ENCODE data around the gene RAB5A. TPM values are rescaled to one million over a fixed set of nuclear protein-coding genes. Genes with fewer than 3 reads are reported as not detected.

RAB5A gene
- total RNA-seq, 2 donors from 2014 or later, result 74.2 to 74.9 TPM

DNA sequence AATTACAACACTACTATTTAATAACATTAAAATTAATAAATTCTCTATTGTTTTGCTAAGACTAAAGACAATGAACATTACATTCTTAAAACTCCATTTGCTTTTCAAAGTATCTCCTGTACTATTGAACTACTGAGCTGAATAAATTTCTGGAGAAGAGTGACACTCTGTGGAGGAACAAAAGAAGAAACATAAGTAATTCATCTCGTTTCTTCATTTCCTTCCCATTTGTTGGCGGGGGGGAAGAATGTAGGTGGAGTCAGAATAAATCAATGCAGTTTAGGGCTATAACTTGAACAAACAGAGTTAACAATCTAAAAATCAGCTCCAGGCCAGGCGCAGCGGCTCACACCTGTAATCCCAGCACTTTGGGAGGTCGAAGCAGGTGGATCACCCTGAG is 45.6 kb upstream of the RAB5A start:
- TF ChIP-seq, protein P1, sequence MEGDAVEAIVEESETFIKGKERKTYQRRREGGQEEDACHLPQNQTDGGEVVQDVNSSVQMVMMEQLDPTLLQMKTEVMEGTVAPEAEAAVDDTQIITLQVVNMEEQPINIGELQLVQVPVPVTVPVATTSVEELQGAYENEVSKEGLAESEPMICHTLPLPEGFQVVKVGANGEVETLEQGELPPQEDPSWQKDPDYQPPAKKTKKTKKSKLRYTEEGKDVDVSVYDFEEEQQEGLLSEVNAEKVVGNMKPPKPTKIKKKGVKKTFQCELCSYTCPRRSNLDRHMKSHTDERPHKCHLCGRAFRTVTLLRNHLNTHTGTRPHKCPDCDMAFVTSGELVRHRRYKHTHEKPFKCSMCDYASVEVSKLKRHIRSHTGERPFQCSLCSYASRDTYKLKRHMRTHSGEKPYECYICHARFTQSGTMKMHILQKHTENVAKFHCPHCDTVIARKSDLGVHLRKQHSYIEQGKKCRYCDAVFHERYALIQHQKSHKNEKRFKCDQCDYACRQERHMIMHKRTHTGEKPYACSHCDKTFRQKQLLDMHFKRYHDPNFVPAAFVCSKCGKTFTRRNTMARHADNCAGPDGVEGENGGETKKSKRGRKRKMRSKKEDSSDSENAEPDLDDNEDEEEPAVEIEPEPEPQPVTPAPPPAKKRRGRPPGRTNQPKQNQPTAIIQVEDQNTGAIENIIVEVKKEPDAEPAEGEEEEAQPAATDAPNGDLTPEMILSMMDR (conservative IDR thresholded peaks at IDR 0.05), result no peak
- Histone ChIP-seq H3K9ac (ENCODE audit: extremely low read depth, low read length, poor library complexity, severe bottlenecking) (no peak overlapping the region), H3K36me3 (ENCODE audit: control insufficient read depth, insufficient read depth, low read length) (no peaks in the 10 kb centered on the region), H3K9me3 (ENCODE audit: control insufficient read depth, low read length) (no peaks in the 10 kb centered on the region), H3K4me1 (ENCODE audit: control insufficient read depth, insufficient read depth, low read length) (no peaks in the 10 kb centered on the region), H3K27me3 (ENCODE audit: control insufficient read depth, insufficient read depth, low read length, poor library complexity, severe bottlenecking) (no peaks in the 10 kb centered on the region), H3K4me3 (ENCODE audit: low read length) (no peak overlapping the region), H3K27ac (ENCODE audit: low read depth, low read length) (no peak overlapping the region)
- Mint-ChIP-seq H3K27me3 (ENCODE audit: insufficient read depth) (no peaks in the 10 kb centered on the region), H3K4me3 (no peak overlapping the region), H3K9me3 (no peaks in the 10 kb centered on the region), H3K27ac (no peak overlapping the region), H3K36me3 (ENCODE audit: low read depth) (no peaks in the 10 kb centered on the region), H3K4me1 (no peaks in the 10 kb centered on the region)
- WGBS, 2 experiments (ENCODE audit: insufficient coverage in 1 of 2, insufficient read length in 1 of 2), result 60 to 95% methylated on average over 1 to 5 of the region's 5 CpGs
- no peak for DNase-seq

DNA sequence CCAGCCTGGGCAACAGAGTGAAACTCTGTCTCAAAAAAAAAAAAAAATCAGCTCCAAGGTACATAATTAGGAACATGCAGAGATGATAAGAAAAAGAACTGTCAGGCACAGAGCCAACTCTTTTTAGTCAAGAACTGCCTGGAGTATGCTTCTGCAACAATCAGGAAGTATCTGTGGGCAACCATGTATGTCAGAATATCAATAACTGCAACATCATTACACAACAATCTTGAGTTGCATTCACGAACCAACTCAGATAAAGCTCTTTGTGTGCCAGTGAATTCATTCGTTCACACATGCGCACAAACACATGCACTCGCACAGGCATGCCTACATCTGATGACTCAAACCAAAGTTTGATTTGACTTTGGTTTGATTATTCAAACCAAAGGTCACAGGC is 45.0 kb upstream of the RAB5A start:
- no peaks in the 10 kb centered on the region for H3K27me3 ChIP-seq (ENCODE audit: control insufficient read depth, insufficient read depth, low read length, poor library complexity, severe bottlenecking)
- no peaks in the 10 kb centered on the region for H3K4me1 ChIP-seq (ENCODE audit: control insufficient read depth, insufficient read depth, low read length)
- H3K4me3 ChIP-seq (ENCODE audit: low read length), result no peak overlapping the region
- TF ChIP-seq, protein P1 (conservative IDR thresholded peaks at IDR 0.05), result no peak
- no peaks in the 10 kb centered on the region for H3K4me1 Mint-ChIP-seq
- DNase-seq, result no peak
- H3K36me3 ChIP-seq (ENCODE audit: control insufficient read depth, insufficient read depth, low read length), result no peaks in the 10 kb centered on the region
- no peak overlapping the region for H3K4me3 Mint-ChIP-seq
- no peaks in the 10 kb centered on the region for H3K9me3 Mint-ChIP-seq
- peaks cover 5% of the 10 kb centered on the region for H3K9me3 ChIP-seq (ENCODE audit: control insufficient read depth, low read length)
- no peaks in the 10 kb centered on the region for H3K27me3 Mint-ChIP-seq (ENCODE audit: insufficient read depth)
- 92 to 96% methylated on average over 4 of the region's 4 CpGs for WGBS, 2 experiments (ENCODE audit: insufficient coverage in 1 of 2, insufficient read length in 1 of 2)
- H3K36me3 Mint-ChIP-seq (ENCODE audit: low read depth), result no peaks in the 10 kb centered on the region
- H3K27ac Mint-ChIP-seq, result no peak overlapping the region
- H3K9ac ChIP-seq (ENCODE audit: extremely low read depth, low read length, poor library complexity, severe bottlenecking), result no peak overlapping the region
- no peak overlapping the region for H3K27ac ChIP-seq (ENCODE audit: low read depth, low read length)

GRCh38 chr3:19903649-19904048 is 43.2 kb upstream of the RAB5A start:
- TF ChIP-seq, protein P1 (conservative IDR thresholded peaks at IDR 0.05), result no peak
- Histone ChIP-seq H3K27me3 (ENCODE audit: control insufficient read depth, insufficient read depth, low read length, poor library complexity, severe bottlenecking) (no peaks in the 10 kb centered on the region), H3K4me1 (ENCODE audit: control insufficient read depth, insufficient read depth, low read length) (no peaks in the 10 kb centered on the region), H3K9ac (ENCODE audit: extremely low read depth, low read length, poor library complexity, severe bottlenecking) (no peak overlapping the region), H3K27ac (ENCODE audit: low read depth, low read length) (no peak overlapping the region), H3K4me3 (ENCODE audit: low read length) (no peak overlapping the region), H3K36me3 (ENCODE audit: control insufficient read depth, insufficient read depth, low read length) (no peaks in the 10 kb centered on the region), H3K9me3 (ENCODE audit: control insufficient read depth, low read length) (peaks cover 5% of the 10 kb centered on the region)
- no peak overlapping the region for H3K27ac Mint-ChIP-seq
- no peaks in the 10 kb centered on the region for H3K4me1 Mint-ChIP-seq
- H3K4me3 Mint-ChIP-seq, result no peak overlapping the region
- no peaks in the 10 kb centered on the region for H3K9me3 Mint-ChIP-seq
- WGBS, 2 experiments (ENCODE audit: insufficient coverage in 1 of 2, insufficient read length in 1 of 2), result 85 to 100% methylated on average over 1 to 2 of the region's 2 CpGs
- DNase-seq, result no peak
- no peaks in the 10 kb centered on the region for H3K36me3 Mint-ChIP-seq (ENCODE audit: low read depth)
- H3K27me3 Mint-ChIP-seq (ENCODE audit: insufficient read depth), result no peaks in the 10 kb centered on the region
